ENCODE measurements around the gene TLK1.

DNA sequence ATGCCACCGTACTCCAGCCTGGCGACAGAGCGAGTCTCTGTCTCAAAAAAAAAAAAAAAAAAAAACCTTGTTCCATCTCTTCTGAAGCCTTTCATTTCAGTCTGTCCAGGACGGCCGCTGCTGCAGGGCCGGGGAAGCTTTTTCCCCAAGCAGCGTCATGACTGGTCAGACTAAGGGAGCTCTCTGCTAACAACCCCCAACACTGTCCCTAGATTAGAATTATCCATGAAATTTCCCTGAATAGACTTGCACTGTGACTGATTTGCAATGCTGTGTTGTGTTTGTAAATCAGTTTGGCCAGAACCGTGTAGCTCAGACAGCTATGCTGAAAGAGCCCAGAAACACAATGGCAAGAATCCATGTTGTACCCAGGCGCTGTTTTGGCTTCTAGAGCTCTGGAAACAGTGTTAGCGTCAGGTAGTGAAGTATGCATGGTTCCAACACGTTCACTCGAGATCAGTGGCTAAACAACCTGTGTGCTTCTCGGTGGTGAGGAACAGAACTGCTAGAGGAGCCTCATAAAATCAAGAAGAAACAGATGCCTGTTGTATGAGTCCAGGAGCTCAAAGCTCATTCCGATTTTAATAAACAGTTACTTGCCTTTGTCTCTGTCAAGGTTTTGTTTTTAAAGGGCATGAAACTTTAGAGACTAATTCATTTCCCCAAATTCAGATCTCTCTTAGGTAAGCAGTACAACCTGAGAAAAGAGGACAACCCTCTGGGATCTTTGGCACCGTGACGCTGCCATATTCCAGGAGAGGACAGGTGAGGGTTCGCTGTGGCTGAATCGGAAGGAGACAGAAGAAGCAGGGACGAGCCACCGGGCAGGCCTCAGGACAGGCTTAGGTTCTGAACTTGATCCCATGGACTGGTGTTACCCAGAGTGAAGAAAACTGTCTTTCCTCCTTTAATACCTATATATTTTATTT lies 188.1 kb downstream of the TLK1 start:
- TF ChIP-seq, protein P1, sequence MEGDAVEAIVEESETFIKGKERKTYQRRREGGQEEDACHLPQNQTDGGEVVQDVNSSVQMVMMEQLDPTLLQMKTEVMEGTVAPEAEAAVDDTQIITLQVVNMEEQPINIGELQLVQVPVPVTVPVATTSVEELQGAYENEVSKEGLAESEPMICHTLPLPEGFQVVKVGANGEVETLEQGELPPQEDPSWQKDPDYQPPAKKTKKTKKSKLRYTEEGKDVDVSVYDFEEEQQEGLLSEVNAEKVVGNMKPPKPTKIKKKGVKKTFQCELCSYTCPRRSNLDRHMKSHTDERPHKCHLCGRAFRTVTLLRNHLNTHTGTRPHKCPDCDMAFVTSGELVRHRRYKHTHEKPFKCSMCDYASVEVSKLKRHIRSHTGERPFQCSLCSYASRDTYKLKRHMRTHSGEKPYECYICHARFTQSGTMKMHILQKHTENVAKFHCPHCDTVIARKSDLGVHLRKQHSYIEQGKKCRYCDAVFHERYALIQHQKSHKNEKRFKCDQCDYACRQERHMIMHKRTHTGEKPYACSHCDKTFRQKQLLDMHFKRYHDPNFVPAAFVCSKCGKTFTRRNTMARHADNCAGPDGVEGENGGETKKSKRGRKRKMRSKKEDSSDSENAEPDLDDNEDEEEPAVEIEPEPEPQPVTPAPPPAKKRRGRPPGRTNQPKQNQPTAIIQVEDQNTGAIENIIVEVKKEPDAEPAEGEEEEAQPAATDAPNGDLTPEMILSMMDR (conservative IDR thresholded peaks at IDR 0.05 in 1 of 2, IDR thresholded peaks at IDR 0.05 in 1 of 2; ENCODE audit: low read depth in 1 of 2, low read length in 2 of 2) = no peak
- no peak for TF ChIP-seq EZH2 (IDR thresholded peaks at IDR 0.05; ENCODE audit: low read length, missing control alignments)

Data from fibroblast of lung (primary cell).